GM18526 (cell line): ENCODE results near the gene DGKI.

Experiments
- POLR2A ChIP-seq: IDR thresholded peaks from 3 replicates; pipeline ENCODE4 v1.6.1; 2011; ENCODE audit not compliant: insufficient read length; ENCODE audit errors: extremely low read depth

DGKI gene

GRCh38 chr7:137674551-137675409 lies 172.0 kb downstream of the DGKI start:
- no peak for TF ChIP-seq POLR2A

DNA sequence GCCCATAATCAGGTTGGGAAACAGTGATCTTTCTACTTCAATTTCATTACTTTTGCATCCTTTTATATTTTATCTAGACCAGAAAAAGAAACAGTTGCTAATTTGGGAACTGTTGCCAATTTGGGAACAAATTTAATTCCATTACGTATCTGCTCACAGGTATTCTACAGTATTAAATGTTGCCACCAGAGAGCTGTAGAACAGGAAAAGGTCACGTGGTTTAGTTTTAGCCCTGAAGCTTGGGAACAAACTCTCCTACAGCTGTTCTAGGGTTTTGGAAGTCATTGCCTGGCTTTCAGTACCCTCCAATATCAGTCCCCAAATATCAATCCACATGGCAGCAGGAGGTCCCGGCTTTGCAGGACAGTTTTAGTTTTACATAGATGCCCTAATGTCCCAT lies 172.7 kb downstream of the DGKI start:
- TF ChIP-seq POLR2A: no peak

- no peak for TF ChIP-seq POLR2A
These were observed 174.9 kb downstream of the DGKI start for GRCh38 chr7:137671920-137672319.

DNA sequence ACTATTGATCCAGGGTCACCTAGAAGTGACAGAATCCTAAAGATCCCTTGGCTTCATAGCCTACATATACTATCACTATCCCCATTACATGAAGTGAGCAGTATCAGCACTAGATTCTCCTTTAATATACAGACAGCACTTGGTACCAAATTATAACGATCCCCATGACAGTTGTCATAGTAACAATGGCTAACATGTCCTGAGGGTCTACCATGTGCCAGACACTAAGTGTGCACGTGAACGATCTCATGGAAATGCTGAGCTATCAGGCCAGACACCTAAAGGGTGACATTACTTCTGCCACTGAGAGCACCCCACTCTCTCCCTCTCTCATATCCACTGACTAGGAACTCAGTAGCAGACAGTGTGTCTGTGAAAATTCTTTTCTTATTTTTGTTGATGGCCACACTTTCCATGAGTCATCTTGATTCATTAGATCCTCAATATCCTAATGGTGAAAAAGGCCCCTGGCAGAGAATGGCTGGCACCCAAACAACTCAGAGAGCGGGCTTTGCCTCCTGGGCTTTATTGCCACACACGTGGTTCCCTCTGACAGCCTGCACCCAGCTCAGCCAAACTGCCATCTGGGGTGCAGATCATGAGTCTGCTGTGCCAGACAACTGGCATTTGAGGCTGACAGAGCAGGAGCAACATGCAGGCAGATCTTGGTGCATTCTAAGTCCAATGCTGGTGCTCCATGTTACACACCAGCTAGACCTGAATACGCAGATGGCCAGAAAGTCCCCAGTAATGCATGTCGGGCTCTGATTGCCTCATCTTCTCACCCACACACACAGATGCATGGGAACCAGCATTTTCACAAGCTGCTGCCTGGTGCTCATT lies 176.3 kb downstream of the DGKI start:
- TF ChIP-seq POLR2A: no peak

DNA sequence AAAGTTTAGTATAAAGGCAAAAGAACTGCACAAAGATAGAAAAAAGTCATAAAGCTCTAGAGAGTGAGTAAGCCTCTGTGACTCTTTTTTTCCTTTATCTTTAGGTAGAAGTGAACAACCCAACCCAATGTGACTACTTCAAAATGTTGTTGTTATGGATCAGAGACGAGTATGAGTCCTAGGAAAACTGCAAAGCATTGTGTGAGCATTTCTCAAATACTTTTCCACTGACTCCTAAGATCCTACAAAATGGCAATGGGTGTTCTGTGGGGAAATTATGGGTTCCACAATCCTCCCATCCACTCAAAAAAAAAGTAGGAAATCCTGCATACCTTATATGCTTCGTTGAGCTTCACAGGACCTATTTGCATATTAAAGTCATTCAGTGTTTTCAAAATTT lies 177.1 kb downstream of the DGKI start:
- no peak for TF ChIP-seq POLR2A

DNA sequence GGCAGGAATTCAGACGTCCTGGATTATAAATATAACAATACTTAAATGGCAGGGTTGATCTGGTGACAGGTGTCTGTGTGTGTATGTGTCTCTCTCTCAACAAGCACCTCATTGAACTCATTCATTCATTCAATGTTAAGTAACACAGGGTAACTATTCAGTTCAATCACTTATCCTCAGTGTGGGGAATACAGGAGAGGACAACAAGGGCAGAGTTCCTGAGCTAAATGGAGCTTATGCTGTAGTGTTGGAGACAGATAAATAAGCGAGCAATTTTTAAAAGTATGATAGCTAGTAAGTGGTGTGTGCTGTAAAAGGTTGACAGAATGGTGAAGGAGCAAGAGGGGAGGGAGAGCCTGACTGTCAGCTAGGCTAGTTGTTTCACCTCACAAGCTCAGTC lies 178.4 kb downstream of the DGKI start:
- TF ChIP-seq POLR2A: no peak

DNA sequence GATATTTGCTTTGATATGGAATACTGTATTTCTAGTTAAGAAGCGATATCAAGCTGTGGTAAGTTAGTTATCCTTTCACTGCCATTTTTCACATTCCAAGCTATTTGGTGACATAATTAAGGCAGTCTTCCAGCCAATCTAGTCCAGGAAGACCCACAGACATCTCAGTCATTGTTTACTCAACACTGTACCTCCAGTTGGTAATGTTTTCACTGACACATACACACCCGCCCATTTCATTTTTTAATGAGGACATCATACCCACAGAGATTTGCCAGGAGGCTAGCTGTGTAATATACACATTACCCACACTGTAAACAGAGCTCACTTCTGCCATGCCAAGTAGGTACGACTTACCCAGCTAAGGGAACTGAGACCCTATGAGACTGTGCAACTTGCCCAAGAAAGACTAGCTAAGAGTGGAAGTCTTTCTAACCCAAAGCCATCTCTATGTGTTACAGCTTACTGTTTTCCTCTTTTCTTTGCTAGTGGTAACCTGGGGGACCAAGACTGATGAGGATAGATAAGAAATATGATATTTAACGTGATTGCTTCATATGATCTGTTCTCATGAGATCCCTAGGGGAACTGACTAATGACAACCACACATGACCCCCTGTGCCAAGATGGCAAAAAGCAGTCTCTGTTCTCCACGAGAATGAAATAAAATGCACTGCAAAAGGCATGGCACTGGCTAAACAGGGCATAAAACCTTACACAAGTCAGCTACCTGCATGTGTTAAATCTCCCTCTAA lies 179.0 kb downstream of the DGKI start:
- TF ChIP-seq POLR2A: no peak

- TF ChIP-seq POLR2A: no peak
These were observed 181.9 kb downstream of the DGKI start for GRCh38 chr7:137664846-137665245.

DNA sequence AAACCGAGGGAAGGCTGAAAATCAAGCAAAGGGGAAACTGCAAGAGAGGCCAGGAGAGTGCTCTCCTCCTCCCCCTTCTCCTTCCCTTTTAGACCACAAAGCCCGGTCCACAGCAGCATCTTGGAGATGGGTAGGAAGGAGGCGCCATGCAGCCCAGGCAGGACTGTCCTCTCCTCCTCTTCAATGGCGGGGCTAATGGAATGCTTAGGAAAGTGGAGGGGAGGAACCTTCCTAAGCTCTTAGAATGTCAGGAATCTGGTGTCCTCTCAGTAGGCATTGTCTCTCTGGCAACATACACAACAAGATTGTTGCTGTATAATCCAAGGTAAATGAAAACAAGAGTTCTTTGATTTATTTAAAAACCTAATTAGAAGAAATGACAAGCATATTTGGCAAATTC lies 185.1 kb downstream of the DGKI start:
- no peak for TF ChIP-seq POLR2A

GRCh38 chr7:137658190-137658900 lies 188.4 kb downstream of the DGKI start:
- no peak for TF ChIP-seq POLR2A

GRCh38 chr7:137657476-137658189 lies 189.1 kb downstream of the DGKI start:
- TF ChIP-seq POLR2A: no peak

- TF ChIP-seq POLR2A: no peak
These were observed 189.9 kb downstream of the DGKI start for GRCh38 chr7:137656850-137657232.

- TF ChIP-seq POLR2A: no peak
These were observed 190.4 kb downstream of the DGKI start for GRCh38 chr7:137656227-137656849.

- TF ChIP-seq POLR2A: no peak
These were observed 191.0 kb downstream of the DGKI start for GRCh38 chr7:137655804-137656203.
